H9 (cell line): ENCODE measurements around the gene TNFAIP8L1. TPM values are rescaled to one million over a fixed set of nuclear protein-coding genes. Genes with fewer than 3 reads are reported as not detected.

Source experiments
- DNase-seq: peaks from one replicate; pipeline ENCODE4 v3.0.0-alpha.2; 2017
- H2AFZ ChIP-seq: one replicate; pipeline ENCODE4 v1.6.1; 2013; ENCODE audit warnings: mild to moderate bottlenecking, low read length, control low read depth, moderate library complexity
- H2AK5ac ChIP-seq: 2 replicates; pipeline ENCODE4 v1.6.1; 2013; ENCODE audit warnings: low read length, control low read depth, mixed read lengths; ENCODE audit not compliant: insufficient read length
- H2BK120ac ChIP-seq: one replicate; pipeline ENCODE4 v1.6.1; 2013; ENCODE audit warnings: low read depth, mild to moderate bottlenecking, low read length, control low read depth, inconsistent platforms; ENCODE audit not compliant: poor library complexity, severe bottlenecking
- H2BK12ac ChIP-seq: 2 replicates; pipeline ENCODE4 v1.6.1; 2013; ENCODE audit warnings: low read length, control low read depth, mixed read lengths, low read depth; ENCODE audit not compliant: insufficient read length
- H2BK15ac ChIP-seq: 2 replicates; pipeline ENCODE4 v1.6.1; 2013; ENCODE audit warnings: low read depth, low read length, control low read depth
- H2BK20ac ChIP-seq: one replicate; pipeline ENCODE4 v1.6.1; 2013; ENCODE audit warnings: low read depth, mild to moderate bottlenecking, low read length, control low read depth, inconsistent platforms; ENCODE audit not compliant: poor library complexity, severe bottlenecking
- H2BK5ac ChIP-seq: 2 replicates; pipeline ENCODE4 v1.6.1; 2013; ENCODE audit warnings: low read length, control low read depth, mixed read lengths; ENCODE audit not compliant: insufficient read length
- H3K14ac ChIP-seq: 2 replicates; pipeline ENCODE4 v1.6.1; 2013; ENCODE audit warnings: low read length, control low read depth; ENCODE audit not compliant: insufficient read depth
- H3K18ac ChIP-seq: 2 replicates; pipeline ENCODE4 v1.6.1; 2013; ENCODE audit warnings: low read depth, mild to moderate bottlenecking, mixed read lengths, low read length, control low read depth; ENCODE audit not compliant: insufficient read length
- H3K23ac ChIP-seq: 2 replicates; pipeline ENCODE4 v1.6.1; 2013; ENCODE audit warnings: low read length, control low read depth, mixed read lengths, low read depth; ENCODE audit not compliant: insufficient read length
- H3K23me2 ChIP-seq: 2 replicates; pipeline ENCODE4 v1.6.1; 2013; ENCODE audit warnings: low read depth, mild to moderate bottlenecking, mixed read lengths, low read length, control low read depth; ENCODE audit not compliant: insufficient read length, poor library complexity, severe bottlenecking
- H3K27ac ChIP-seq: 2 replicates; pipeline ENCODE4 v1.5.1; 2013; ENCODE audit warnings: low read length, control low read depth, mixed read lengths, low read depth; ENCODE audit not compliant: insufficient read length
- H3K27me3 ChIP-seq: 2 replicates; pipeline ENCODE4 v1.6.1; 2013; ENCODE audit warnings: low read length, control low read depth, inconsistent platforms; ENCODE audit not compliant: insufficient read depth
- H3K4ac ChIP-seq: 2 replicates; pipeline ENCODE4 v1.6.1; 2013; ENCODE audit warnings: low read depth, mild to moderate bottlenecking, control low read depth, inconsistent platforms, low read length, moderate library complexity
- H3K4me1 ChIP-seq: 2 replicates; pipeline ENCODE4 v1.6.1; 2013; ENCODE audit warnings: low read length, control low read depth, inconsistent platforms; ENCODE audit not compliant: insufficient read depth
- H3K4me2 ChIP-seq: 2 replicates; pipeline ENCODE4 v1.6.1; 2013; ENCODE audit warnings: low read length, control low read depth, mixed read lengths; ENCODE audit not compliant: insufficient read length, insufficient read depth
- H3K56ac ChIP-seq: 2 replicates; pipeline ENCODE4 v1.6.1; 2013; ENCODE audit warnings: low read depth, mild to moderate bottlenecking, mixed read lengths, low read length, control low read depth; ENCODE audit not compliant: insufficient read length
- H3K79me1 ChIP-seq: 2 replicates; pipeline ENCODE4 v1.6.1; 2013; ENCODE audit warnings: low read depth, mild to moderate bottlenecking, moderate library complexity, low read length, control low read depth, inconsistent platforms; ENCODE audit not compliant: insufficient read depth, poor library complexity, severe bottlenecking
- H3K79me2 ChIP-seq: 2 replicates; pipeline ENCODE4 v1.6.1; 2013; ENCODE audit warnings: low read length, control low read depth, inconsistent platforms; ENCODE audit not compliant: insufficient read depth
- H3K9ac ChIP-seq: 2 replicates; pipeline ENCODE4 v1.6.1; 2013; ENCODE audit warnings: low read length, control low read depth, mixed read lengths; ENCODE audit not compliant: insufficient read length; ENCODE audit errors: extremely low read depth
- H3K9me3 ChIP-seq: one replicate; pipeline ENCODE4 v1.6.1; 2013; ENCODE audit warnings: low read depth, low read length, inconsistent platforms; ENCODE audit not compliant: control insufficient read depth
- H3T11ph ChIP-seq: one replicate; pipeline ENCODE4 v1.6.1; 2013; ENCODE audit warnings: mild to moderate bottlenecking, low read length, control low read depth, inconsistent platforms
- H4K20me1 ChIP-seq: one replicate; pipeline ENCODE4 v1.6.1; 2013; ENCODE audit not compliant: control insufficient read depth, insufficient read length, insufficient read depth
- H4K5ac ChIP-seq: 2 replicates; pipeline ENCODE4 v1.6.1; 2013; ENCODE audit warnings: low read depth, mild to moderate bottlenecking, mixed read lengths, low read length, control low read depth; ENCODE audit not compliant: insufficient read length
- H4K8ac ChIP-seq: replicated peaks from 2 replicates; pipeline ENCODE4 v1.6.1; 2013; ENCODE audit warnings: low read length, control low read depth, mixed read lengths, low read depth; ENCODE audit not compliant: insufficient read length
- H4K91ac ChIP-seq: 2 replicates; pipeline ENCODE4 v1.6.1; 2013; ENCODE audit warnings: low read depth, mild to moderate bottlenecking, moderate library complexity, mixed read lengths, low read length, control low read depth; ENCODE audit not compliant: insufficient read length
- H3K27ac Mint-ChIP-seq, 3 experiments: 2 replicates in 2 of 3; 3 replicates in 1 of 3; pipeline ENCODE4 v1.8.0; 2020 to 2021; ENCODE audit warnings: mixed read lengths in 3 of 3, mild to moderate bottlenecking in 1 of 3, moderate library complexity in 1 of 3
- H3K27me3 Mint-ChIP-seq: 2 replicates; pipeline ENCODE4 v1.8.0; 2021; ENCODE audit warnings: low read depth, mild to moderate bottlenecking, moderate library complexity, mixed read lengths
- H3K36me3 Mint-ChIP-seq, 3 experiments: 2 replicates in 2 of 3; 3 replicates in 1 of 3; pipeline ENCODE4 v1.8.0; 2020 to 2021; ENCODE audit warnings: low read depth in 3 of 3, mixed read lengths in 3 of 3; ENCODE audit not compliant: insufficient read depth in 1 of 3
- H3K4me1 Mint-ChIP-seq, 2 experiments: 2 replicates each; pipeline ENCODE4 v1.8.0; 2020; ENCODE audit warnings: mixed read lengths in 2 of 2
- H3K4me3 Mint-ChIP-seq, 2 experiments: 2 replicates in 1 of 2; 3 replicates in 1 of 2; pipeline ENCODE4 v1.8.0; 2020 to 2021; ENCODE audit warnings: mild to moderate bottlenecking in 2 of 2, mixed read lengths in 2 of 2, moderate library complexity in 1 of 2
- H3K9me3 Mint-ChIP-seq, 2 experiments: 2 replicates in 1 of 2; 3 replicates in 1 of 2; pipeline ENCODE4 v1.8.0; 2020; ENCODE audit warnings: mild to moderate bottlenecking in 2 of 2, mixed read lengths in 2 of 2, moderate library complexity in 1 of 2
- WGBS: extraction: QIAGEN DNeasy Blood & Tissue Kit; methylation state at CpG from one replicate; pipeline ENCODE4 v1.1.7; 2013; ENCODE audit warnings: missing lambda C conversion rate, low lambda C conversion rate, mixed read lengths; ENCODE audit not compliant: insufficient read length; ENCODE audit errors: extremely low coverage; 5-methylcytosine and 5-hydroxymethylcytosine counted together
- total RNA-seq: library from RNA; stranded (reverse); gene quantifications from 2 replicates; pipeline ENCODE4 v1.2.1, GENCODE V29; 2021
- TF ChIP-seq, protein P1 (sequence below): fragments of 200-600 bp; sonication (generic); conservative IDR thresholded peaks from 3 replicates; pipeline ENCODE4 v1.8.0; 2021; ENCODE audit warnings: antibody characterized with exemption, mild to moderate bottlenecking

The TNFAIP8L1 gene
- total RNA-seq, 1 experiment from 2014 or later: 4.2 TPM

DNA sequence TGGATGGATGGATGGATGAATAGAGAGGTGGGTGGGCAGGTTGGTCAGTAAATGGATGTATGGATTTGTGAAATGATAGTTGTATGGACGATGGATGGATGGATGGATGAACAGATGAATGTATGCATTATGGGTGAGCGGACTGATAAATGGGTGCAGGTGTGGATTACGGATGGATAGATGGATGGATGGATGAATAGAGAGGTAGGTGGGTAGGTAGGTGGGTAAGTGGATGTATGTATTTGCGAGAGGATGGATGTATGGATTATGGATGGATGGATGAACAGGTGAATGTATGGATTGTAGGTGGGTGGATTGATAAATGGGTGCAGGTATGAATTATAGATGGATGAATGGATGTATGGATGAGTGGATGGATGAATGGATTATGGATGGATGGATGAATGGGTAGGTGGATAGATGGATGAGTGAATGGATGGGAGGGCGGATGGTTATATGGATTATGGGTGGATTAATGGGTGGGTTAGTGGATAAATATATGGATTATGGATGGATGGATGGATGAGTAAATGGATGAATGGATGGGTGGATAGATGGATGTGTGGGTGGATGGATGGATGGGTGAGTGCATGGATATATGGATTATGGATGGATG is 37.0 kb upstream of the TNFAIP8L1 start:
- no peaks in the 10 kb centered on the region for H4K20me1 ChIP-seq
- H2AFZ ChIP-seq: no peak overlapping the region
- no peak overlapping the region for H3K23ac ChIP-seq
- no peak overlapping the region for H3T11ph ChIP-seq
- TF ChIP-seq, protein P1, sequence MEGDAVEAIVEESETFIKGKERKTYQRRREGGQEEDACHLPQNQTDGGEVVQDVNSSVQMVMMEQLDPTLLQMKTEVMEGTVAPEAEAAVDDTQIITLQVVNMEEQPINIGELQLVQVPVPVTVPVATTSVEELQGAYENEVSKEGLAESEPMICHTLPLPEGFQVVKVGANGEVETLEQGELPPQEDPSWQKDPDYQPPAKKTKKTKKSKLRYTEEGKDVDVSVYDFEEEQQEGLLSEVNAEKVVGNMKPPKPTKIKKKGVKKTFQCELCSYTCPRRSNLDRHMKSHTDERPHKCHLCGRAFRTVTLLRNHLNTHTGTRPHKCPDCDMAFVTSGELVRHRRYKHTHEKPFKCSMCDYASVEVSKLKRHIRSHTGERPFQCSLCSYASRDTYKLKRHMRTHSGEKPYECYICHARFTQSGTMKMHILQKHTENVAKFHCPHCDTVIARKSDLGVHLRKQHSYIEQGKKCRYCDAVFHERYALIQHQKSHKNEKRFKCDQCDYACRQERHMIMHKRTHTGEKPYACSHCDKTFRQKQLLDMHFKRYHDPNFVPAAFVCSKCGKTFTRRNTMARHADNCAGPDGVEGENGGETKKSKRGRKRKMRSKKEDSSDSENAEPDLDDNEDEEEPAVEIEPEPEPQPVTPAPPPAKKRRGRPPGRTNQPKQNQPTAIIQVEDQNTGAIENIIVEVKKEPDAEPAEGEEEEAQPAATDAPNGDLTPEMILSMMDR: no peak
- H3K14ac ChIP-seq: no peak overlapping the region
- 100% methylated on average over 5 of the region's 5 CpGs for WGBS
- no peak overlapping the region for H4K8ac ChIP-seq
- H3K18ac ChIP-seq: no peak overlapping the region
- H3K4me1 ChIP-seq: no peaks in the 10 kb centered on the region
- no peak overlapping the region for H4K91ac ChIP-seq
- no peak overlapping the region for H2BK5ac ChIP-seq
- H2AK5ac ChIP-seq: no peak overlapping the region
- H3K4me3 Mint-ChIP-seq: no peak overlapping the region
- H3K9me3 Mint-ChIP-seq: no peaks in the 10 kb centered on the region; a peak in 2 of 5 replicates
- H3K27ac ChIP-seq: no peak overlapping the region
- H3K9me3 ChIP-seq: no peaks in the 10 kb centered on the region
- no peak overlapping the region for H3K4me2 ChIP-seq
- peaks cover 44% of the 10 kb centered on the region for H3K27me3 Mint-ChIP-seq
- no peak overlapping the region for H3K4ac ChIP-seq
- H2BK20ac ChIP-seq: no peak overlapping the region
- no peaks in the 10 kb centered on the region; a peak in 1 of 7 replicates for H3K36me3 Mint-ChIP-seq
- no peak overlapping the region for H2BK15ac ChIP-seq
- no peaks in the 10 kb centered on the region for H3K79me2 ChIP-seq
- no peak overlapping the region for H3K27ac Mint-ChIP-seq
- H3K27me3 ChIP-seq: no peaks in the 10 kb centered on the region; the same call in 1 of the 2 replicates
- no peaks in the 10 kb centered on the region for H3K79me1 ChIP-seq
- H4K5ac ChIP-seq: no peak overlapping the region
- peaks cover 2 to 6% of the 10 kb centered on the region in 2 experiments; a peak in 3 of 4 replicates for H3K4me1 Mint-ChIP-seq
- H3K23me2 ChIP-seq: peaks cover 13% of the 10 kb centered on the region
- H3K56ac ChIP-seq: no peak overlapping the region
- H3K9ac ChIP-seq: no peak overlapping the region
- H2BK120ac ChIP-seq: no peak overlapping the region
- H2BK12ac ChIP-seq: no peak overlapping the region
- no peak for DNase-seq
